Gastroesophageal sphincter (tissue), 3 donors: ENCODE measurements around the gene ANO10.

Experiments
- EP300 ChIP-seq: sonication (generic); formaldehyde crosslinking; IDR thresholded peaks from one replicate; pipeline ENCODE4 v1.6.1; 2017; ENCODE audit warnings: antibody characterized with exemption, mild to moderate bottlenecking
- POLR2A ChIP-seq, 2 donors: fragments of 450-650 bp; IDR thresholded peaks; one replicate each; pipeline ENCODE4 v1.6.1; 2017; ENCODE audit warnings: antibody characterized with exemption in 2 of 2, mild to moderate bottlenecking in 2 of 2, moderate library complexity in 1 of 2
- TF ChIP-seq, protein P1 (sequence below), 4 experiments: fragments of 200-600 bp in 2 of 4; fragments of 450-650 bp in 2 of 4; sonication (generic) in 1 of 4; IDR thresholded peaks; one replicate each; pipeline ENCODE4 v1.5.1; 2017 to 2019; ENCODE audit warnings: antibody characterized with exemption in 4 of 4, mild to moderate bottlenecking in 2 of 4, moderate library complexity in 2 of 4

DNA sequence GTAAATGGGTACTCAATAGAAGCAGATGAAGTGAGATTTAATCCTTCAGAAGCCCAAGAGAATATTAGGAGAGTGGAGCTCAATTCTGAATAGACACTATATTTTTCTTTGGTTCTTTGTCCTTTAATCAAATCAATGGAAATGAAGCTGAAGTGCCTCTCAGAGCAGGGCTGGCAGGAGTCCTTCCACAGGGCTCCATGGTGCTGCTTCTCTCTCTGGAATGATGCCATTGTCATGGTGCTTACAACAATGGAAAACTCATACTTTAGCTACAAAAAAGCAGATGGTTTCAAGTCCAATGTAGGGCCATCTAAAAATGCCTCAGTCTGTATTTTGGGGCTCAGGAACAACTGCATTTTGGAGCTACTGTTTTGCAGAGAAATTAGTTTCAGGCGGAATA is 210.4 kb downstream of the ANO10 start:
- TF ChIP-seq, protein P1, sequence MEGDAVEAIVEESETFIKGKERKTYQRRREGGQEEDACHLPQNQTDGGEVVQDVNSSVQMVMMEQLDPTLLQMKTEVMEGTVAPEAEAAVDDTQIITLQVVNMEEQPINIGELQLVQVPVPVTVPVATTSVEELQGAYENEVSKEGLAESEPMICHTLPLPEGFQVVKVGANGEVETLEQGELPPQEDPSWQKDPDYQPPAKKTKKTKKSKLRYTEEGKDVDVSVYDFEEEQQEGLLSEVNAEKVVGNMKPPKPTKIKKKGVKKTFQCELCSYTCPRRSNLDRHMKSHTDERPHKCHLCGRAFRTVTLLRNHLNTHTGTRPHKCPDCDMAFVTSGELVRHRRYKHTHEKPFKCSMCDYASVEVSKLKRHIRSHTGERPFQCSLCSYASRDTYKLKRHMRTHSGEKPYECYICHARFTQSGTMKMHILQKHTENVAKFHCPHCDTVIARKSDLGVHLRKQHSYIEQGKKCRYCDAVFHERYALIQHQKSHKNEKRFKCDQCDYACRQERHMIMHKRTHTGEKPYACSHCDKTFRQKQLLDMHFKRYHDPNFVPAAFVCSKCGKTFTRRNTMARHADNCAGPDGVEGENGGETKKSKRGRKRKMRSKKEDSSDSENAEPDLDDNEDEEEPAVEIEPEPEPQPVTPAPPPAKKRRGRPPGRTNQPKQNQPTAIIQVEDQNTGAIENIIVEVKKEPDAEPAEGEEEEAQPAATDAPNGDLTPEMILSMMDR (IDR thresholded peaks at IDR 0.05), result no peak
- TF ChIP-seq POLR2A (IDR thresholded peaks at IDR 0.05), result no peak
- no peak for TF ChIP-seq EP300
